ENCODE measurements around the gene ZNF579. TPM values are rescaled to one million over a fixed set of nuclear protein-coding genes. Genes with fewer than 3 reads are reported as not detected.
A peak's percentile ranks its signal among the peaks of the same experiment; 100 is the strongest.
"Not testable (repeated sequence)": the region's sequence is repeated elsewhere in the genome, so short reads cannot be mapped to it uniquely, and the experiment has no call there.

ZNF579 gene
- total RNA-seq, 1 donor from 2014 or later, result 14.7 TPM

DNA sequence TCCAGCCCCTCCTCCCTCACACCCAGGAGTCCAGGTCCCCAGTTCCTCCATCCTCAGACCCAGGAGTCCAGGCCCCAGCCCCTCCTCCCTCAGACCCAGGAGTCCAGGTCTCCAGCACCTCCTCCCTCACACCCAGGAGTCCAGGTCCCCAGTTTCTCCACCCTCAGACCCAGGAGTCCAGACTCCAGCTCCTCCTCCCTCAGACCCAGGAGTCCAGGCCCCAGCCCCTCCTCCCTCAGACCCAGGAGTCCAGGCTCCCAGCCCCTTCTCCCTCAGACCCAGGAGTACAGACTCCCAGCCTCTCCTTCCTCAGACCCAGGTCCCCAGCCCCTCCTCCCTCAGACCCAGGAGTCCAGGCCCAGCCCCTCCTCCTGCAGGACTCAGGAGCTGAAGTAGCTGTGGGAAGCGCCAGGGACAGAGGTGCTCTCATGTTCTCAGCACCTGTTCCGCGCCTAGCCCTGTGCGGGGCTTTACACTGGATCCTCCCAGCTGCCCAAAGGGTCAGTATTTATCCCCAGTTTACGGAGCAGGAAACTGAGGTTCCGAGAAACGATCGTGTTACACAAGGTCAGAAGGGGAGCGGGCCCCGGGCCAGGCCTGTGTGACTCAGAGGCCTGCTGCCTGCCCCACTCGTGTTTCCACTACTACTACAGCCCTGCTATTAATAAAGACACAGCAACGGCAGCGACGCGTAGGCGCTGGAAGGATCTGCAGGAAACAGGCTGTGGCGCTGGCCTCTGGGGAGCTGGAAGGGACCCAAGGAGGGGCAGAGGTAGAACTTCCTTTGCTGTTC lies 33.6 kb downstream of the ZNF579 start:
- intact Hi-C loops (cut with micrococcal nuclease), result loop anchor here (2.0 kb wide), 1 partner anchor 34 kb away; the partner anchor contains the start of gene ZNF579
- ATAC-seq (peak; percentile 83), DNase-seq (peak; percentile 91)

DNA sequence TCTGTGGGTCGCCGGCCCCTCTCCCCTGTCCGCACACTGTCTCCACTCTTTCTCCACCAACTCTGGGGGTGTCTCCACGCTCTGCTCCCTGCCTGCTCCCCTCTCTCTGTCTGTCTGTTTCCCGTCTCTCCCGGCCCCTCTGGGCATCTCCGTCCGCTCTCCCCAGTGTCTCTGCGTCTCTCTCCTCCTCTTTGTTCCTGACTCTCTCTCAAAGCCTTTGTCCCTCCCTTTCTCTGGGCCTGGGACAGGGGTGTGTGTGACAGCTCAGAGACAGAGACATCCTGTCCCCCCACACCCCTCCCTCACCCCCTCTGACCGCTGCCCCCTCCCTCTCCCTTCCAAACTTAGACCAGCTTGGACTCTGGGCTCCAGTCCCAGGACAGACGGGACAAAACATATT lies 34.6 kb downstream of the ZNF579 start:
- peak; percentile 88 for ATAC-seq
- intact Hi-C loops (cut with micrococcal nuclease), result loop anchor here (2.0 kb wide), 1 partner anchor 35 kb away; the partner anchor contains the start of gene ZNF579
- DNase-seq, result peak; percentile 73

DNA sequence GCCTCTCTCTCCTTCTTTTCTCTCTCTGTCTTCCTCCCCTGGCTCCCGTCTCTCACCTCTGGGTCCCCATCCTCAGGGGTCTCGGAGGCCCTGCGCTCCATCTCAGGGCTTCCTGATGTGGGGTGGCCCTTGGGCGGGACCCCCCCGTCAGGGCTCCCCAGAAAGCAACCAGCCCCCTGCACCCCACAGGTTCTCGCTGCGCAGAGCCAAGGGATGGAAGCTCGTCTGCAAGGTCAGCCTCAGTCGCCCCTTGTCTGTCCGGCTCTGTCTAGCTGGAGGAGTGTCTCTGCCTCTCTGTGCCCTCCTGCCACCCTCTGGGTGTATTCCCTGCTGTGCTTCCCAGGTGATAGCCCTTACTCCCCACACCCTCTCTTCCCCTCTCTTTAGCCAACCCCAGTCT lies 35.2 kb downstream of the ZNF579 start, which contains the start of gene SBK3:
TSS of gene SBK3 (minus strand) at position 101 of the 400 bp plus-strand sequence. CDS start at position 101, 0 bp downstream.
- intact Hi-C loops (cut with micrococcal nuclease), result no loop called here
- DNase-seq (no peak), ATAC-seq (peak; percentile 4)

DNA sequence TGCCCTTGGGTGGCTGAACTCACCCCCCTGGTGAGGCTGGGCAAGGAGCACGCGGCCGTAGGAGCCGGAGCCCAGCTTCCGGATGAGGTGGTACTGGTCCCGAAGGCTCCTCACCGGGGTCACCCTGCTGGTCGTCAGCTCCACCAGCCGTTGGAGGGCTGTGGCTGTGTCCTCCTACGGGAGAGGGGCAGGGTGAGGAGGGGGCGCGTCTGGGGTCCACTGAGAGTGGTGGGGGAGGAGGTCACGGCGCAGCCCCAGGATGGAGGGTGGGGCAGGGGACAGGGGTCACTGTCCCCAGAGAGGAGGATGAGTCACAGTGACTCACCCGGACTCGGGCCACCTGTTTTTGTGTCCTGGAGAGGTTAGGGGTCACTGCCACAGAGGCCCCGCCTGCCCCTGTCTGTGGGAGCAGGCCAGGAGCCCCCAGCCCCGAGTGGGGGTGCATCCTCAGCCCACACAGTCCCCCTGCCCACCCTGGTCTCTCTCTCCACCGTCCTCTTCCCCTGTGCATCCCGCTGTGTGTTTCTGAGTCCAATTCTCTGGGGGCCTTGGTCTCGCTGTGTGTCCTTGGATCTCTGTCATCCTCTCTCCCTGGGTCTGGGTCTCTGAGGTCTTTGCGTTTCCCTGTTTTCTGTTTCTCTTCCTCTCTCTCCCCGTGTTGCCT lies 35.7 kb downstream of the ZNF579 start:
- intact Hi-C loops (cut with micrococcal nuclease), result no loop called here
- no peak for ATAC-seq
- no peak for DNase-seq

- ATAC-seq (no peak), DNase-seq (no peak)
- intact Hi-C loops (cut with micrococcal nuclease), result no loop called here
These were observed 36.6 kb downstream of the ZNF579 start for GRCh38 chr19:55544014-55544413.

- intact Hi-C loops (cut with micrococcal nuclease), result no loop called here
- ATAC-seq (no peak), DNase-seq (no peak)
These were observed 37.1 kb downstream of the ZNF579 start for GRCh38 chr19:55543567-55543966.

DNA sequence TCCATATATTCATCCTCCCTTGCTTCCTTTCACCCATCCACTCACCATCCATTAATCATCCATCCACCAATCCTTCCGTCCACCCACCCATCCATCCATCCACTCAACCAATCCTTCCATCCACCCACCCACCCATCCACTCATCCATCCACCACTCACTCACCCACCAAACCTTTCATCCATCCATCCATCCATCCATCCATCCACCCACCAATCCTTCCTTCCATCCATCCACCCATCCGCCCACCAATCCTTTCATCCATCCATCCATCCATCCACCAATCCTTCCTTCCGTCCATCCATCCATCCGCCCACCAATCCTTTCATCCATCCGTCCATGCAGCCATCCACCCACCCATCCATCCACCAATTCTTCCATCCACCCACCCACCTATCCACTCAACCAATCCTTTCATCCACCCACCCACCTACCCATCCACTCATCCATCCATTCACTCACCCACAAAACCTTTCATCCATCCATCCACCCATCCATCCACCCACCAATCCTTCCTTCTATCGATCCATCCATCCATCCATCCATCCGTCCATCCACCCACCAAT lies 38.3 kb downstream of the ZNF579 start:
- intact Hi-C loops (cut with micrococcal nuclease), result no loop called here
- DNase-seq, result no peak

DNA sequence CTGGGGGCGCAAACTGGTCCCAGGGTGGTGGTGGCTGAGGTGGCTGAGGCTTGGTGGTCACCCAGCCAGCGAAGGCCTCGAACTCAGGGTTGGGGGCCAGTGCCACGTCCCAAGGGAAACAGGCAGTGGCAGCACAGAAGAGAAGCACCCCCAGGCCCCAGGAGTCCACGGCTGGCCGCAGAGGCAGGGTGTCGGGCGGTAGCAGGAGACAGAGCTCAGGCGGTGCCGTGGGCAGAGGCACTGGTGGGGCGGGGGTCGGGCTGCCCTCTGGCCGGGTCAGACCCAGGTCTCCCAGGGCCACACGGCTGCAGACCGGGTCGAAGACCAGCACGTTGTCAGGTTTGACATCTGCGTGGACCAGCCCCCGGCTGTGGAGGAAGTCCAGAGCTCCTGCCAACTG lies 39.6 kb downstream of the ZNF579 start:
- intact Hi-C loops (cut with micrococcal nuclease), result no loop called here
- ATAC-seq (no peak), DNase-seq (no peak)

More for the DNA sequence above, 38.3 kb downstream of the ZNF579 start:
- ATAC-seq, result no peak

- no peak for ATAC-seq
- intact Hi-C loops (cut with micrococcal nuclease), result no loop called here
These were observed 40.0 kb downstream of the ZNF579 start for GRCh38 chr19:55540619-55541018.

GRCh38 chr19:55539090-55539984 lies 41.3 kb downstream of the ZNF579 start:
- DNase-seq (no peak), ATAC-seq (no peak)
- intact Hi-C loops (cut with micrococcal nuclease), result no loop called here

More at GRCh38 chr19:55540619-55541018, 40.0 kb downstream of the ZNF579 start:
- DNase-seq, result no peak

DNA sequence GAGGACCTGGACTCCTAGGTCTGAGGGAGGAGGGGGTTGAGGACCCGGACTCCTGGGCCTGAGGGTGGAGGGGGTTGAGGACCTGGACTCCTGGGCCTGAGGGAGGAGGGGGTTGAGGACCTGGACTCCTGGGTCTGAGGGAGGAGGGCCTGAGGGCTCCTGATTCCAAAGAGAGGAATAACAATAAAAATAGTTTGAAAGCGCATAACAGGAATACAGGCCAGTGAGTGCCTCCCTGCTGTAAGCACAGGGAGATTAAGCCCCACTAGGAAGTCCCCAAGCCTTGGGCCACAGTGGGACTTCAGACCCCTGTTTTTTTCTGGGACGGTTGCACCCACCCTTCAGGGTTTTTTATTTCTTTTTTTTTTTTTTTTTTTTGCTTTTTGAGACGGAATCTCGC lies 42.5 kb downstream of the ZNF579 start:
- ATAC-seq, result no peak
- DNase-seq, result no peak
- intact Hi-C loops (cut with micrococcal nuclease), result no loop called here

GRCh38 chr19:55537741-55538111 lies 42.9 kb downstream of the ZNF579 start:
- intact Hi-C loops (cut with micrococcal nuclease), result no loop called here
- ATAC-seq, result no peak
- DNase-seq, result no peak

DNA sequence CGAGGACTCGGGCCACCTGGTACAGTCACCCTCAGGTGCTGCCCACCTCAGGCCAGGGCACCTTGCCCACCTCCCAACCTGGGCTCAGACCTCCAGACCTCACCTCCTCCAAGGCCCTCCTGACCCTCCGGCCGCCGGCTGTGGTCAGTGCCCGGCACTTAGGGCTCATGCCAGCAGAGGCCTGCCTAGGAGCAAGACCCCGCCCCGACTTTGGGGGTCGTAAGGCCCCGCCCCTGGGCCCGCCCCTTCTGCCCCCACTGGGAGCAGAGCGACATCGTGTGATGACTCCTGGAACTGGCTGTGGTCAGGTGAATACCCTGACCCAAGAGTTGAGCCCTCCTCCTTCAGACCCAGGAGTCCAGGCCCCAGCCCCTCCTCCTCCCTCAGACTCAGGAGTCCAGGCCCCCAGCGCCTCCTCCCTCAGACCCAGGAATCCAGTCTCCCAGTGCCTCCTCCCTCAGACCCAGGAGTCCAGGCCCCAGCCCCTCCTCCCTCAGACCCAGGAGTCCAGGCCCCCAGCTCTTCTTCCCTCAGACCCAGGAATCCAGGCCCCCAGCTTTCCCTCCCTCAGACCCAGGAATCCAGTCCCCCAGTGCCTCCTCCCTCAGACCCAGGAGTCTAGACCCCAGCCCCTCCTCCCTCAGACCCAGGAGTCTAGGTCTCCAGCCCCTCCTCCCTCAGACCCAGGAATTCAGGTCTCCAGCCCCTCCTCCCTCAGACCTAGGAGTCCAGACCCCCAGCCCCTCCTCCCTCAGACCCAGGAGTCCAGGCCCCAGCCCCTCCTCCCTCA lies 43.5 kb downstream of the ZNF579 start, which contains the start of gene SBK2:
TSS of gene SBK2 (minus strand) at position 183 of the 790 bp plus-strand sequence. CDS start 839 bp downstream, outside the sequence.
- intact Hi-C loops (cut with micrococcal nuclease), result no loop called here
- ATAC-seq, result peak; percentile 40
- peak; percentile 56 for DNase-seq

GRCh38 chr19:55536366-55536765 lies 44.3 kb downstream of the ZNF579 start:
- DNase-seq, result no peak
- intact Hi-C loops (cut with micrococcal nuclease), result no loop called here
- no peak for ATAC-seq

DNA sequence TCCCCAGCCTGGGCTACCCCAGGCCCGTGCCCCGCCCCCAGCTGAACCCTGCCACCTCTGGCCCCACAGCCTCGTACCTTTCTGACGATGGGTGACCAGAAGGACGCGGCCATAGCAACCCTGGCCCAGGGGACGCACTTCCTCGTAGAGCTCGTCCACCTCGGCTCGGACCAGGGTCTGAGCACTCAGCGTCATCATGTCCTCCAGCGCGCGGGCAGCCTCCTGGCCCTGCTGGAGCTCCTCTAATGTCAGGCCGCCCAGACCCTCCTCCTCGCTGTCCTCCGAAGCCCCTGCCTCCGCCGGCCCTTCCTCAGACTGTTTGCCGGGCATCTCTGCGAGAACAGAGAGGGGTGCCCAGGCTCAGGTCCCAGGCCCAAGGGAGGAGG lies 44.7 kb downstream of the ZNF579 start:
- DNase-seq (no peak), ATAC-seq (no peak)
- intact Hi-C loops (cut with micrococcal nuclease), result no loop called here

DNA sequence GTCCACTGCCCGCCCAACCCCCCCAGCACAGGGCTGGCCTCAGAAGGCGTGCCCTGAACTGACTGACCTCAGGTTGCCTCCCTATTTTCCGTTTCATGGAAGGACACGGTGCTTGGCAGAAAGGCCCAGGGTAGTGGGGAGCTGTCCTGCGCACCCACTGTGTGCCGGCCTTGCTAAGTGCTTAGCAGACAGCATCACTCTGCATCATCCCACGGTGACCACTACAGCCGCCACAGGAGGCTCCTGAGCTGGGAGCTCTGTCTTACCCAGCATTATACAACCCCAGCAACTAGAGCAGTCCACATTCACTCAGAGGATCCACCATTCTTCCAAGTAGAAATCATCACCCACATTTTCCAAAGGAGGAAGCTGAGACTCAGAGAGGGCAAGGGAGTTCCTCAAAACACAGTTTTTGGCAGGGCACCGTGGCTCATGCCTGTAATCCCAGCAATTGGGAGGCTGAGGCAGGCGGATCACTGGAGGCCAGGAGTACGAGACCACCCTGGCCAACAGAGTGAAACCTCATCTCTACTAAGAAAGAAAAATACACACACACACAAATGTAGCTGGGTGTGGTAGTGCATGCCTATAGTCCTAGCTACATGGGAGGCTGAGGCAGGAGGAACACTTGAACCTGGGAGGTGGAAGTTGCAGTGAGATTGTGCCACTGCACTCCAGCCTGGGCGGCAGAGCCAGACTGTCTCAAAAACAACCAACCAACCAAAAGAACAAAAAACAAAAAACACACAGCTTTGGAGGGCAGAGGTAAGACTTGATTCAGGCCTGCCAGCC lies 45.3 kb downstream of the ZNF579 start:
- DNase-seq (no peak), ATAC-seq (no peak)
- intact Hi-C loops (cut with micrococcal nuclease), result no loop called here

DNA sequence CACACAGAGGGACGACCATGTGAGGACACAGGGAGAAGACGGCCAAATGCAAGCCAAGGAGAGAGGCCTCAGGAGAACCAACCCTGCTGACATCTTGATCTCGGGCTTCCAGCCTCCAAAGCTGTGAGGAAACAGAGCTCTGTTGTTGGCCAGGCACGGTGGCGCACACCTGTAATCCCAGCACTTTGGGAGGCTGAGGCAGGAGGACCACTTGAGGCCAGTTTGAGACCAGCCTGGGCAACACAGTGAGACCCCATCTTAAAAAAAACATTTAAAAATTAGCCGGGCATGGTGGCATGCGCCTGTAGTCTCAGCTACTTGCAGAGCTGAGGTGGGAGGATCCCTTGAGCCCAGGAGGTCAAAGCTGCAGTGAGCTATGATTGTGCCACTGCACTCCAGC lies 46.4 kb downstream of the ZNF579 start:
- ATAC-seq; DNase-seq; intact Hi-C loops (cut with micrococcal nuclease): not testable (repeated sequence)

DNA sequence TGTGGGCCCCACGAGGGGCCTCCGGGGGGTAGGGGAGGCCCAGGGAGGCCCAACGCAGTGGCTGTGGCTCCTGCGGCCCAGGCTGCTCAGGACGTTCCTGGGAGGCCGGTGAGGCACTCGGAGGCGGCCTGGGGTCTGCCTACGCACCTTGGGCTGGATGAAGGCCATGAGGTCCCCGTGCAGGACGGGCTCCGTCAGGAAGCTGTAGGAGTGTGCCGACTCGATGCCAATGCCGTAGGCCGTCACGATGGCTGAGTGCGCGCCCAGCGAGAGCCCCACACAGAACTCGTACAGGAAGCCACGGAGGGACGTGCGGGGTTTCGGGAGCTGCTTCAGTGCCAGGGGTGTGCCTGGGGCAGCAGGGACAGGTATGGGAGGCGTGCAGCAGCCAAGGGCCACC lies 49.7 kb downstream of the ZNF579 start:
- ATAC-seq, result no peak
- no peak for DNase-seq
- intact Hi-C loops (cut with micrococcal nuclease), result no loop called here
